NCI-H526 (cell line): ENCODE results near the gene BLVRB.
A peak's percentile ranks its signal among the peaks of the same experiment; 100 is the strongest.
"Not testable (repeated sequence)": the region's sequence is repeated elsewhere in the genome, so short reads cannot be mapped to it uniquely, and the experiment has no call there.

Source experiments
- DNase-seq, 2 experiments: peaks; one replicate each; lab custom pipeline; 2025; lab: John Stamatoyannopoulos, UW

The BLVRB gene

DNA sequence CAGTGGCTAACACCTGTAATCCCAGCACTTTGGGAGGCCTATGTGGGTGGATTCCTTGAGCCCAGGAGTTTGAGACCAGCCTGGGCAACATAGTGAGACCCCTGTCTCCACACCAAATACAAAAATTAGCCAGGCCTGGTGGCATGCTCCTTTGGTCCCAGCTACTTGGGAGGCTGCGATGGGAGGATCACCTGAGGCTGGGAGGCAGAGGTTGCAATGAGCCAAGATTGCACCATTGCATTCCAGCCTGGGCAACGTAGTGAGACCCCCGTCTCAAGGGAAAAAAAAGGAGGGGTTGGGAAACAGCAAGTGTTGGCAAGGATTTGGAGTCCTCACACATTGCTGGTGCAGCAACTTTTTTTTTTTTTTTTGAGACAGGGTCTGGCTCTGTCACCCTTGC is 20.5 kb upstream of the BLVRB start:
- no peak for DNase-seq

DNA sequence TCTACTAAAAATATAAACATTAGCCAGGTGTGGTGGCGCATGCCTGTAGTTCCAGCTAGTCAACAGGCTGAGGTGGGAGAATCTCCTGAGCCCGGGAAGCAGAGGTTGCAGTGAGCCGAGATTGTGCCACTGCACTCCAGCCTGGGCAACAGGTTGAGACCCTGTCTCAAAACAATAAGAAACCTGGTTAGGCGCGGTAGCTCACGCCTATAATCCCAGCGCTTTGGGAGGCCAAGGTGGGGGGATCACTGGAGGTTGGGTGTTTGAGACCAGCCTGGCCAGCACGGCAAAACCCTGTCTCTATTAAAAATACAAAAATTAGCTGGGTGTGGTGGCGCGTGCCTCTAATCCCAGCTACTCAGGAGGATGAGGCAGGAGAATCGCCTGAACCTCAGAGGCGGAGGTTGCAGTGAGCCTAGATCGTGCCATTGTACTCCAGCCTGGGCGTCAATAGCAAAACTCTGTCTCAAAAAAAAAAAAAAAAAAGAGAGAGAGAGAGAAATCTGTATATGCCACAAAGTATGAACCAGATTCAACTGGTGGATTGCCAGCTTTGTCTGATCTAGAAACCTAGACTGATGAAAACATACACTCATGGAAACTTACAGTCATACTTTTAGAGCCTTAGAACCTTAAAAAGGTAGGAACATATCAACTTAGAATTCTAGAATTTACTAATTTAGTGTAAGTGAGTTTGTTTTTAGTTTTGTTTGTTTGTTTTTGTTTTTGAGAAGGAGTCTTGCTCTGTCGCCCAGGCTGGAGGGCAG is 10.5 kb upstream of the BLVRB start:
- DNase-seq, result not testable (repeated sequence)

DNA sequence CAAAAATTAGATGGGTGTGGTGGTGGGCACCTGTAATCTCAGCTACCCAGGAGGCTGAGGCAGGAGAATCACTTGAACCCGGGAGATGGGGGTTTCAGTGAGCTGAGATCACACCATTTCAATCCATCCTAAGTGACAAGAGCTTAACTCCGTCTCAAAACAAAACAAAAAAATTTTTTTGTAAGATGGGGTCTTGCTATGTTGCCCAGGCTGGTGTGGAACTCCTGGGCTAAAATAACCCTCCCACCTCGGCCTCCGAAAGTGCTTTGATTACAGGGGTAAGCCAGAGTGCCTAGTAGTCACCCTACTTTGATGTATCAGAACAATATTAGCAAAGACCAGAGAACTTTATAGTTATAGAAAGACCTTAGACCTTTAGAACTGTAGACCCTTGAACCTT is 9.2 kb upstream of the BLVRB start:
- no peak for DNase-seq

DNA sequence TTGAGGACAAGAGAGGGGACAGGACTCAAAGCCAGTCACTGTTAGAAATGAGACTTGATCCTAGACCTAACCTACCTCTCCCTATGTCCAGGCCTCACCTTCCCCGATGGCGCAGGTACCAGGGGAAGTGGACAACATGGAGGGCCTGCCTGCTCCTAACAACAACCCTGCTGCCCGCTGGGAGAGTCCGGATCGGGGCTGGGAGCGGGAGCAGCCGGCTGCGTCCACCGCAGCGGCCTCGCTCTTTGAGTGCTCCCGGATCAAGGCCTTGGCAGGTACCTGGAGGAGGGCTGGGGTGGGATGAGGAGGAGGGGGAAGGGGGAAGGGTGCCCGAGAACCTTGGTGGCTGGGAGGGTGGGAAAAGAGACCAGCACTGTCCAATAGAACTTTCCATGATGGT is 7.0 kb upstream of the BLVRB start:
- DNase-seq, result no peak

DNA sequence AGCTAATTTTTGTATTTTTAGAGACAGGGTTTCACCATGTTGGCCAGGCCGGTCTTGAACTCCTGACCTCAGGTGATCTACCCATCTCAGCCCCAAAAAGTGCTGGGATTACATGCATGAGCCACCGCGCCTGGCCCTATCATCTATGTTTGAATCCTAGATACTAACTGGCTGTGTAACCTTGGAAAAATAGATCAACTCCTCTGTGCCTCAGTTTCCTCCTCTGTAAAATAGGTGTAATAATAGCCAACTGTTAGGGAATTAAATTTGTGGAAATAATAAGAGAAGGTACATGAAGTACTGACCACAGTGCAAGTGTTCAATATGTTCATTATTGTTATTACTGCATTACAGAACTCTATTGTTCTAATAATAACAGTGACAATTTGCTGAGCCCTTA is 5.6 kb upstream of the BLVRB start:
- no peak for DNase-seq

DNA sequence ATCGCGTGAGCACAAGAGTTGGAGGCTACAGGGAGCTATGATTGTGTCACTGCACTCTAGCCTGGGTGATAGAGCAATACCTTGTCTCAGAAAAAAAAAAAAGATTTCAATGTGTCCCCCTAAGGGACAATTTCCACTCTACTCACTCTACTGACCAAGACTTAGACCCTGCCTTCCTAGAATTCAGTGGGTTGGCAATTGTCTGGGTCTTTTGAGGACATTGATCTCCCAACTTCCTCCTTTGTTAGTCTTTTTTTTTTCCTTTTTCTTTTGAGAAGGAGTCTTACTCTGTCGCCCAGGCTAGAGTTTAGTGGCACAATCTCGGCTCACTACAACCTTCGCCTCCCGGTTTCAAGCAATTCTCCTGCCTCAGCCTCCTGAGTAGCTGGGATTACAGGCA is 3.5 kb upstream of the BLVRB start:
- no peak for DNase-seq

DNA sequence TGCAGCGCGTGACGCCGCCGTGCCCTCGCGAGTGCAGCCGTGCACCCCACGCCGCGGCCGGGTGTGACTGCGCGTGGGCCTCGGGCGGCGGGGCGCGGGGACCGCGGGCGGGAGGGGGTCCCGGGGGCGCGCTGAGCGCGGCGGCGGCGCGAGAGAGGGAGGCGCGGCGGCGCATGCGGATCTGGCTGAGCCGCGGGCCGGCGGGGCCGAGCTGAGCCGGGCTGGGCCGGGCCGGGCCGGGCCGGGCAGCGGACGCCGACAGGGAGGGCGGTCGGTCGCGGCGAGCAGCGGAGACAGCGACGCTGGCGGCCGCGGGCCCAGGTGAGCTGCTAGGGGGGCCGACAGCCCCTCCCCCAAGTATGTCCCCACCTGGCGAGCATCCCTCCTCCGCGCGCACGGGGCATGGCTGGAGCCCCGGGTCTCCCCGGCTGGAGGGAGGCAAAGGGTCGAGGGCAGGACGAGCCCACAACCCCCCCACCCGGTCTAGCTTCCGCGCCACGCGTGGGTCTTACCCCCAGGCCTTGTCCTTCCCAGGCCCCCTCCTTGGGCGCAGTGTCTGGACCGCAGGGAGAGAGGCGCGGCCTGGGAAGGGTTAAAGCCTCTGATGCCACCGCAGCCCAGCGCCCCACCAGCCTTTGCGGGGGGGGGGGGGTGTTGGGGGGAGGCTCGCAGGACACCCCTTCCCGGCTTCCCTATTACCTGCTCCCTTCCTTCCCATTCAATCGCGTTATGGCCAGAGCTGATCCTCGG is 1.6 kb upstream of the BLVRB start, which contains the start of gene SPTBN4:
TSS of gene SPTBN4 (plus strand) at position 17 of the 750 bp plus-strand sequence. CDS start 5,621 bp downstream, outside the sequence.
- peak in 1 of 2 experiments; percentile 29 for DNase-seq

DNA sequence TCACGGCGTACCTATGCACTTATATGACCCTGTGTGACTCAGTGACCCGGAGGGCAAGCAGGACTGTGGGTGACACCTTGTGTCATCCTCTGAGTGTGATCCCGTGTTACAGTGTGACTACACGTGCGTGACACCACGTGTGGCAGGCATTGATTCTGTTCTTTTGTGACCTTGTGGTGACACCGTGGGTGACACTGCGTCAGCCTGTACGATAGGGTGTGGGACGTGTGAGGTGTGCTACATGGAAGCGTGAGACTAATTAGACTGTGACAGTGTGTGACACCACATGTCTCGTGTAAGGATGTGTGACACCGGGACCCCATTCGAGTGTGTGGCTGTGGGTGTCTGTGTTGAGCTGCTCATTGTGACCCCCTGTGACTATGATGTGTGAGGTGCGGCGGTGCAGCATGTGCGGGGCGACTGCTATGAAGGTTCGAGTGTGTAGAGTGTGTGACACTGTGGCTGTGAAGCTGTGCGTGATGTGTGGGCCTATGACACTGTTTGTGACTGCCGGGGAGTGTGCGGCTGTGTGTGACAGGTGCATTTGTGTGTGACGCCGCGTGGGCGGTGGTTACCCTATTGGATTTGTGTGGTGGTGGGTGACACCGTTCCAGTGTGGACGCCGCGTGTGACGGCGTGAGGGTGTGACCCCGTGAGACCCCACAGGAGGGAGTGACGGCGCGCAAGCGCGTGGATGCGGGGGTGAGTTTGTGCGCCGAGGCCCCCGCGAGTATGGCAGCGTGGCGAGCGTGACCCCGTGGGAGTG is 857 bp upstream of the BLVRB start:
- no peak for DNase-seq

DNA sequence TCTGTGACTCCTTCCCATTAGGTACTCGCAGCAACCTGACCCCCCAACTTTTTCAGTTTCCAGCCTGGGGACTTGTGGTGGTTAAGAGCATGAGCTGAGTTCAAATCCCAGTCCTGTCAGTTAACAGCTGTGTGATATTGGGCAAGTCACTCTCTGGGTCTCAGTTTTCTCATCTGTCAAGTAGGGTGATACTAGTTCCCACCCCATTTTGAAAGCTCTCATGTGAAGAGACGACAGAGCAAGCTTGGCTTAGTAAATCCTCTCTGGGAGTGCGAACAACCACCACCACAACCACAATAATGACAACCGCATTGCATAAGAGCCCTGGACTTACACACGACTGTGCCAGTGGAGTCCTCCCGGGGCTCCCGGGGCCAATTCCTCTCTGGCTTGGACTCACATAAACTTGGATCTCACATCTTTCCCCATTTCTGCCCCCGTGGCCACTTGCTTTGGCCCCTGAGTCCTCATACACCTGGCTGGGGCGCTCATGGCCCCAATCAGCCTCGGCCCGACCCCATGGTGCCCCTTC is 454 bp downstream of the BLVRB start:
- peak in 1 of 2 experiments; percentile 30 for DNase-seq

DNA sequence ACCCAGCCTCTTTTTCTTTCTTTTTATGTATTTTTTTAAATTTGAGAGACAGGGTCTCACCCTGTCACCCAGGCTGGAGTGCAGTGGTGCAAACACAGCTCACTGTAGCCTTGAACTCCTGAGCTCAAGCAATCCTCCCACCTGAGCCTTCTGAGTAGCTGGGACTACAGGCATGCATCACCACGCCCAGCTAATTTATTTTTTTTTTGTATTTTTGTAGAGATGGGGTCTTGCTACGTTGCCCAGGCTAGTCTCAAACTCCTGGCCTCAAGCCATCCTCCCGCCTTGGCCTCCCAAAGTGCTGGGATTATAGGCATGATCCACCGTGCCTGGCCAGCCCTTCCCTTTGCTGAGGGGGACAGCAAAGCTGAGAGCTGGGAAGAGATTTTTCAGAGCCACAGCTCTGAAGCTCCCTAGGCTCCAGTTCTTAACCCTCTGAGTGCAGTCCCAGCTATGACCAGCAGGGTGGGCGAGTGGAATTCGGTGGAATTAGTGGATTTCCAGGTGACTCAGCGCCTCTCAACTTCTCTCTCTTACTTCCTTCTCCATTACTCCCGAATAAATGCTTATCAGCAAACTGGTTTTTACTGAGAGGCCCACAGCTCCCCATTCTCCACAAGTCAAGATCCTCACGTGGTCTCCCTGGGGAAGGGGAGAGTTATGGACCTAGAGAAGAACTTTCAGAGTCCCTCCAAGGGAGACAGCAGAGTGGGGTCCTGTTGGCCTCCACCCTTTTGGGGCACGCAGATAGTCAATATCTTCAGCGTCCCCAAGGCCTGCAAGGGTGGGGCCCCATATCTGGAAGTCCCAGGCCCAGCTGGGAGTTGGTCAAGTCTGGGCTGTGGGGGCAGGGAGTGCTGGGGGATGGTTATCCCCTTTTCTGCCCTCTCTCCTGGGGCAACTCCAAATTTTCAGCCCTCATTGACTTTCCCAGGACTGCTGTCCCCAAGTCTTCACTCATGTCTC is 1.2 kb downstream of the BLVRB start:
- peak; percentile 65 to 88 for DNase-seq

DNA sequence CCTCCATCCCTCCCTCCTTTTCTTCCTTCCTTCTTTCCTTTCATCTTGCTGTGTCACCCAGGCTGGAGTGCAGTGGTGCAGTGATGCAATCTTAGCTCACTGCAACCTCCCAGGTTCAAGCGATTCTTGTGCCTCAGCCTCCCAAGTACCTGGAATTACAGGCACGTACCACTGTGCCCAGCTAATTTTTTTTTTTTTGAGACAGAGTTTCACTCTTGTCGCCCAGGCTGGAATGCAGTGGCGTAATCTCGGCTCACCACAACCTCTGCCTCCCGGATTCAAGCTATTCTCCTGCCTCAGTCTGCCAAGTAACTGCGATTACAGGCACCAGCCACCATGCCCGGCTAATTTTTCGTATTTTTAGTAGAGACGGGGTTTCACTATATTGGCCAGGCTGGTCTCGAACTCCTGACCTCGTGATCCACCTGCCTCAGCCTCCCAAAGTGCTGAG is 1.9 kb downstream of the BLVRB start:
- not testable (repeated sequence) for DNase-seq

DNA sequence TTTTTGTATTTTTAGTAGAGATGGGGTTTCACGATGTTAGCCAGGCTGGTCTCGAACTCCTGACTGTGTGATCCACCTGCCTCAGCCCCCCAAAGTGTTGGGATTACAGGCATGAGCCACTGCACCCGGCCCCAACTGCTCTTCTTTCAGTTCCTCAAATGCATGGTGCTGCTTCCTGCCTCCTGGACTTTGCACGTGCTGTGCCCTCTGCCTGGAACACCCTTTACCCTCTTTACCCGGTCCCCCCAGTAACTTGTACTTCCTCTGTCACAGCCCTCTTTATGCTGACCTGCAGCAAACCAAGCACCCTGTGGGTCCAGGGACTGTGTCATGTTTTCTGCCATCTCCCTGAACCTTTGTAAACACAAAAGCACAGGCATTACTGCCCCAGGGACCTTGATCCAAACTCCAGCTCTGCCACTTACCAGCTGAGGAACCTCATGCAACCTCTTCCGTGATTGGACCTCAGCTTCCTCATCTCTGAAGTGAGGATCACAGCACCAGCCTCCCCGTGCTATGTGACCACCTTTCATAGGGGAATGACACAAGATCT is 3.8 kb downstream of the BLVRB start:
- DNase-seq, result no peak

DNA sequence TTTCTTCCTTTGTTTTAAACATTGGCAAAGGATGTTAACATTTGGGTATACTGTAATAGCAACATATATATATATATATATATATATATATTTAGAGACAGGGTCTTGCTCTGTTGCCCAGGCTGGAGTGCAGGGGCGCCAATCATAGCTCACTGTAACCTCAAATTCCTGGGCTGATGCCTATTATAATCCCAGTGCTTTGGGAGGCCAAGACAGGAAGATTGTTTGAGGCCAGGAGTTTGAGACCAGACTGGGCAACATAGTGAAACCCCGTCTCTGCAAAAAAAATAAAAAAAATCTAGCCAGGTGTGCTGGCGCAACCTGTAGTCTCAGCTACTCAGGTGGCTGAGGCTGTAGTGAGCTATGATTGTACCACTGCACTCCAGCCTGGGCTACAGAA is 5.4 kb downstream of the BLVRB start:
- DNase-seq, result no peak

DNA sequence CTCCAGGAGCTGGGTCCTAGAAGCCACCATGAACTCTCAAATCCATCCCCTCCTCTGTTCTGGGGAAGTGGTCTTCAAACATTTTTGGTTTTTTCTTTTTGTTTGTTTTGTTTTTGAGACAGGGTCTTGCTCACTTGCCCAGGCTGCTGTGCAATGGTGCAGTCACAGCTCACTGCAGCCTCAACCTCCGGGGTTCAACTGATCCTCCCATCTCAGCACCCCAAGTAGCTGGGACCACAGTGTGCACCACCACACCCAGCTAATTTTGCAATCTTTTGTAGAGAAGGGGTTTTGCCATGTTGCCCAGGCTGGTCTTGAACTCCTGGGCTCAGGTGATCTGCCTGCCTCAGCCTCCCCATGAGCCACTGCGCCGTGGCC is 7.0 kb downstream of the BLVRB start:
- no peak for DNase-seq

DNA sequence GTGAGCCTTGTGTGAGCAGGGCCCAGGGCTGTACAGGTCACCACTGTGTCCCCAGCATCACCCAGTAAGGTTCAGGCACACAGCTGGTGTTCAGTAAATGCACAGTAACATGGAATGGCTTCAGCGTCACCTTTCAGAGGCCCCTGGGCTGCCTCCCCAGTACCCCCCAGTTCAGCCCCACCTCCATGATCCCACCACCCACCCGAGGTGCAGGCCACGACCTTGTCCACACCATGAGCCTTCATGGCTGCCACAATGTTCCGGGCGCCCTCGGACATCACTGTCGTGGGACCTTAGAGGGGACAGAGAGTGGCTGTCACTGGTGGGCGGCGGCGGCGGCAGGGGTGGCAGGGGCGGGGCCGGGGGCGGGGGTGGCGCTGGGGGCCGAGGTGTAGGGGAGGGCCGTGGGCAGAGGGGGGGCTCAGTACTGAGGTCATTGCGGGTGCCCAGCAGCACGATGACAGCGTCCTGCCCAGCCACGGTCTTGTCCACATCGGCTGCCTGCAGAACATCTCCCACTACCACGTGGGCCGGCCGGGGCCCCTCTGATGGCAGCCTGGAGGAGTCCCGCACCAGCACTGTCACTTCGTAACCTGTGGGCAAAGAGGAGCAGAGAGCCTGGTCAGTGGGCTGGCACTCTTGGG is 7.5 kb downstream of the BLVRB start:
- no peak for DNase-seq

DNA sequence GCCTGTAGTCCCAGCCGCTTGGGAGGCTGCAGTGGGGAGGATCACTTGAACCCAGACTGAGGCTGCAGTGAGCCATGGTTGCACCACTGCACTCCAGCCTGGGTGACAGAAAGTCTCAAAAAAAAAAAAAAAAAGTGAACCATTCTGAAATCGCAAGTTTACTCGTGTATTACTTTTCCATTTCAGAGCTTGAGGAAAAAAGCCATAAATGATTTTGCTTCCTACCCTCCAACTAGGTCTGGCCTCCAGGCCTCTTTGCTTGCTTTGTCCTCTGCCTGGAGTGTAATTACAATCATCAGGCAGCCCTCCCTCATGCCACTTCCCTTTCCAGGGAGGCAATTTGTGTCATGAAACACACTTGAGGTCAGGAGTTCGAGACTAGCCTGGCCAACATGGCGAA is 8.5 kb downstream of the BLVRB start:
- DNase-seq, result no peak

DNA sequence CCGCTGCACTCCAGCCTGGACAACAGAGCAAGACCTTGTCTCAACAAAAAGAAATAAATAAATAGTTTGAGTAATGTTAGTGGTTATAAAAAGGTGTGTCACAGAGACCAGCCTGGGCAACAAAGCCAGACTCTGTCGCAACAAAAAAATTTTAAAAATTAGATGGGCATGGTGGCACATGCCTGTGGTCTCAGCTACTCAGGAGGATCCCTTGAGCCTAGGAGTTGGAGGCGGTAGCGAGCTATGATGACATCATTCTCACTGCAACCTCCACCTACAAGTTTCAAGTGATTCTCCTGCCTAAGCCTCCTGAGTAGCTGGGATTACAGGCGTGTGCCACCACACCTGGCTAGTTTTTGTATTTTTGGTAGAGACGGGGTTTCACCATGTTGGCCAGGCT is 11.6 kb downstream of the BLVRB start:
- not testable (repeated sequence) for DNase-seq

DNA sequence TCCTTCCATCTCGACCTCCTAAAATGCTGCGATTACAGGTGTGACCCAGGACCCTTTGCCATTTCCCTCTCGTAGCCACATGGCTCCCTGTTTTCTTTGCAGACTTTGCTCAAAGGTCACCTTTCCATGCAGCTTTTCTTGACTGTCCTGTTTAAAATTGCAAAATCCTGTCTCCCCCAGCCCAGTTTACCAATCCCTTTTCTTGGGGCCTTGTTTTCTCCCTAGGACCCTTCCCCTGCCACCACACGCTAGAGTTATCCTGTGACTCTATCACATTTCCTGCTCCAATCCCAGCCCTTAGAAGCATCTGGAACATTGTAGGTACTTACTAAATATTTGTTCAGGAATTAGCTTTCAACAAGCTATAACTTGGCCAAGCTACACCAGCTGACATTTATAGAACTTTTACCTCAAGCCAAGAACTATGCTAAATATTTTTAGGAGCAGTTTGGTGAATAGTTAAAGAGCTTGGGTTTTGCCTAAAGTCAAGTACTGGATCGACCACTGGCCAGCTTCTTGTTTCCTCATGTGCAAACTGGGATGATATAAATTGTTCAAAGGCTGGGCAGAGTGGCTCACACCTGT is 12.3 kb downstream of the BLVRB start:
- DNase-seq, result no peak

DNA sequence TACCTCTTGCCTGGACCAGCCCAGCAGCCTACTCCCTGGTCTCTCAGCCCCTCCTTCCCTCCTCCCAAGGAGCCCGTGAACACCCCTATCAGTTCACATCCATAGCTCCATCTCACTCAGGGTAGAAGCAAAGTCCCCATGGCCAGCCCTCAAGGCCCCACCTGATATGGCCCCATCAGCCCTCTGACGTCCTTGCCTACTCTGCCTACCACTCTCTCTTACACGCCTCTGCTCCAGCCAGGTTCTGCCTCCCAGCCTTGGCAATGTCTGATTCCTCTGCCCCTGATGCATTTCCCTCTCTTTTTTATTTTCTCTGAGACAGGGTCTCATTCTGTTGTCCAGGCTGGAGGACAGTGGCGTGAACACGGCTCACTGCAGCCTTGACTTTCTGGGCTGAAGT is 13.5 kb downstream of the BLVRB start:
- no peak for DNase-seq

DNA sequence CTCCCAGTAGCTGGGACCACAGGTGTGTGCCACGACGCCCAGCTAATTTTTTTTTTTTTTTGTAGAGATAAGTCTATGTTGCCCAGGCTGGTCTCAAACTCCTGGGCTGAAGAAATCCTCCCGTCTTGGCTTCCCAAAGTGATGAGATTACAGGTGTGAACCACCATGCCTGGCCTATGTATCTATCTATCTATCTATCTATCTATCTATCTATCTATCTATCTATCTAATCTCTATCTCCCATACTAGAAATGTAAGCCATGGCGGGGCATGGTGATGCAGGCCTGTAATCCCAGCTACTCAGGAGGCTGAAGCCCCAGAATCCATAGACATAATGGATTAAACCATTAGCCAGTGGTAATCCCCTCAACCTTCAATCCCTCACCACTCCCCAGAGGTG is 14.9 kb downstream of the BLVRB start:
- DNase-seq, result no peak
